HepG2 (cell line): Measurements from ENCODE around the gene METTL16. TPM values are rescaled to one million over a fixed set of nuclear protein-coding genes. Genes with fewer than 3 reads are reported as not detected.

Experiments
- DMTF1 ChIP-seq: sonication (generic); formaldehyde crosslinking; IDR thresholded peaks from 2 replicates; pipeline ENCODE4 v1.4.0; 2020; ENCODE audit warnings: mild to moderate bottlenecking, missing genetic modification reagents
- DNMT3B ChIP-seq: conservative IDR thresholded peaks from 2 replicates; pipeline ENCODE4 v1.6.1; 2016; ENCODE audit warnings: missing biosample characterization, control low read depth
- EED ChIP-seq: sonication (generic); formaldehyde crosslinking; IDR thresholded peaks from 2 replicates; pipeline ENCODE4 v1.5.0; 2020; ENCODE audit warnings: mild to moderate bottlenecking, missing genetic modification reagents
- ERF ChIP-seq: IDR thresholded peaks from 2 replicates; pipeline ENCODE4 v1.6.1; 2018; ENCODE audit warnings: missing biosample characterization, missing genetic modification reagents
- GATAD2A ChIP-seq: IDR thresholded peaks from 2 replicates; pipeline ENCODE4 v1.6.1; 2016
- HIVEP1 ChIP-seq: sonication (generic); formaldehyde crosslinking; IDR thresholded peaks from 2 replicates; pipeline ENCODE4 v1.4.0; 2020; ENCODE audit warnings: mild to moderate bottlenecking, missing genetic modification reagents
- HNRNPH1 ChIP-seq: fragments of 200-400 bp; formaldehyde crosslinking; optimal IDR thresholded peaks from 2 replicates; pipeline ENCODE3; 2017; ENCODE audit warnings: mild to moderate bottlenecking, low read depth, low read length
- KAT8 ChIP-seq: IDR thresholded peaks from 2 replicates; pipeline ENCODE4 v1.6.1; 2016; ENCODE audit warnings: missing genetic modification reagents, missing compliant biosample characterization
- NR2C2 ChIP-seq: sonication (generic); formaldehyde crosslinking; IDR thresholded peaks from 2 replicates; pipeline ENCODE4 v1.4.0; 2020; ENCODE audit warnings: missing genetic modification reagents, mild to moderate bottlenecking, moderate library complexity, borderline replicate concordance
- PHF8 ChIP-seq: sonication (generic); formaldehyde crosslinking; IDR thresholded peaks from 2 replicates; pipeline ENCODE4 v1.5.0; 2020; ENCODE audit warnings: missing genetic modification reagents
- RBFOX2 ChIP-seq: fragments of 200-400 bp; formaldehyde crosslinking; IDR thresholded peaks from 2 replicates; pipeline ENCODE4 v1.6.1; 2017; ENCODE audit warnings: low read depth, mild to moderate bottlenecking, low read length
- SAP130 ChIP-seq: IDR thresholded peaks from 2 replicates; pipeline ENCODE4 v1.6.1; 2016; ENCODE audit warnings: low read depth
- SNAPC5 ChIP-seq: sonication (generic); formaldehyde crosslinking; IDR thresholded peaks from 2 replicates; pipeline ENCODE4 v1.8.1; 2023; ENCODE audit warnings: mild to moderate bottlenecking, missing genetic modification reagents, borderline replicate concordance
- TARDBP ChIP-seq: sonication (generic); formaldehyde crosslinking; IDR thresholded peaks from 2 replicates; pipeline ENCODE4 v1.8.0; 2022; ENCODE audit warnings: mild to moderate bottlenecking, missing genetic modification reagents
- THAP11 ChIP-seq: IDR thresholded peaks from 2 replicates; pipeline ENCODE4 v1.6.1; 2016; ENCODE audit warnings: missing biosample characterization, missing genetic modification reagents
- THRA ChIP-seq: sonication (generic); formaldehyde crosslinking; IDR thresholded peaks from 2 replicates; pipeline ENCODE4 v1.4.0; 2020; ENCODE audit warnings: missing genetic modification reagents, borderline replicate concordance
- ZNF441 ChIP-seq: sonication (generic); formaldehyde crosslinking; IDR thresholded peaks from 2 replicates; pipeline ENCODE4 v1.7.0; 2021; ENCODE audit warnings: missing genetic modification reagents, borderline replicate concordance
- ZNF629 ChIP-seq: sonication (generic); formaldehyde crosslinking; conservative IDR thresholded peaks from 2 replicates; pipeline ENCODE4 v1.5.0; 2020; ENCODE audit warnings: missing genetic modification reagents
- ZNF639 ChIP-seq: conservative IDR thresholded peaks from 2 replicates; pipeline ENCODE4 v1.6.1; 2018; ENCODE audit warnings: missing genetic modification reagents
- ZSCAN25 ChIP-seq: sonication (generic); formaldehyde crosslinking; IDR thresholded peaks from 2 replicates; pipeline ENCODE4 v1.8.0; 2022; ENCODE audit warnings: mild to moderate bottlenecking, missing genetic modification reagents
- polyA plus RNA-seq, 8 experiments: library from polyadenylated mRNA; depleted of rRNA in 3 of 8; stranded (reverse) in 7 of 8; unstranded in 1 of 8; fragments of >200 nt; fragmentation: Illumina TruSeq in 4 of 8; extraction: Trizol in 4 of 8; gene quantifications; 2 replicates each; pipeline versions ENCODE4 v1.2.1 to v1.2.3, GENCODE V29; 2011 to 2016; ENCODE audit warnings: low read depth in 4 of 8, missing spikeins in 1 of 8, mixed read lengths in 1 of 8; ENCODE audit not compliant: insufficient read depth in 1 of 8
- total RNA-seq, 5 experiments: library from RNA; depleted of rRNA; stranded (reverse); fragments of >200 nt; fragmentation: Illumina TruSeq; extraction: Trizol; gene quantifications; 2 replicates each; pipeline ENCODE4 v1.2.3, GENCODE V29; 2016; ENCODE audit warnings: low read depth in 1 of 5
- TF ChIP-seq, protein P1 (sequence below): sonication (generic); formaldehyde crosslinking; IDR thresholded peaks from 2 replicates; pipeline ENCODE4 v1.4.0; 2020; ENCODE audit warnings: low read depth, missing genetic modification reagents

METTL16 gene
- total and polyA plus RNA-seq, 2 of the 13 experiments (the other 11 are each of a cell fraction or from before 2014, with no cell fraction given): 11.6 to 18.5 TPM

- TF ChIP-seq, protein P1, sequence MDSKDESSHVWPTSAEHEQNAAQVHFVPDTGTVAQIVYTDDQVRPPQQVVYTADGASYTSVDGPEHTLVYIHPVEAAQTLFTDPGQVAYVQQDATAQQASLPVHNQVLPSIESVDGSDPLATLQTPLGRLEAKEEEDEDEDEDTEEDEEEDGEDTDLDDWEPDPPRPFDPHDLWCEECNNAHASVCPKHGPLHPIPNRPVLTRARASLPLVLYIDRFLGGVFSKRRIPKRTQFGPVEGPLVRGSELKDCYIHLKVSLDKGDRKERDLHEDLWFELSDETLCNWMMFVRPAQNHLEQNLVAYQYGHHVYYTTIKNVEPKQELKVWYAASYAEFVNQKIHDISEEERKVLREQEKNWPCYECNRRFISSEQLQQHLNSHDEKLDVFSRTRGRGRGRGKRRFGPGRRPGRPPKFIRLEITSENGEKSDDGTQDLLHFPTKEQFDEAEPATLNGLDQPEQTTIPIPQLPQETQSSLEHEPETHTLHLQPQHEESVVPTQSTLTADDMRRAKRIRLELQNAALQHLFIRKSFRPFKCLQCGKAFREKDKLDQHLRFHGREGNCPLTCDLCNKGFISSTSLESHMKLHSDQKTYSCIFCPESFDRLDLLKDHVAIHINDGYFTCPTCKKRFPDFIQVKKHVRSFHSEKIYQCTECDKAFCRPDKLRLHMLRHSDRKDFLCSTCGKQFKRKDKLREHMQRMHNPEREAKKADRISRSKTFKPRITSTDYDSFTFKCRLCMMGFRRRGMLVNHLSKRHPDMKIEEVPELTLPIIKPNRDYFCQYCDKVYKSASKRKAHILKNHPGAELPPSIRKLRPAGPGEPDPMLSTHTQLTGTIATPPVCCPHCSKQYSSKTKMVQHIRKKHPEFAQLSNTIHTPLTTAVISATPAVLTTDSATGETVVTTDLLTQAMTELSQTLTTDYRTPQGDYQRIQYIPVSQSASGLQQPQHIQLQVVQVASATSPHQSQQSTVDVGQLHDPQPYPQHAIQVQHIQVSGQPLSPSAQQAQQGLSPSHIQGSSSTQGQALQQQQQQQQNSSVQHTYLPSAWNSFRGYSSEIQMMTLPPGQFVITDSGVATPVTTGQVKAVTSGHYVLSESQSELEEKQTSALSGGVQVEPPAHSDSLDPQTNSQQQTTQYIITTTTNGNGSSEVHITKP (CRISPR knock-in tag): peak; percentile 53; the same call in 1 of the 2 replicates
- TF ChIP-seq SNAPC5 (CRISPR knock-in tag) (no peak), TARDBP (CRISPR knock-in tag) (peak; percentile 45; the same call in 1 of the 2 replicates), HNRNPH1 (no peak), ZNF639 (CRISPR knock-in tag) (0 out of 2 replicates have a peak, but pooled peaks have one; percentile 51), THRA (CRISPR knock-in tag) (peak; percentile 58; the same call in 1 of the 2 replicates), ZNF629 (0 out of 2 replicates have a peak, but pooled peaks have one; percentile 13), GATAD2A (CRISPR knock-in tag) (peak; percentile 41), KAT8 (CRISPR knock-in tag) (peak; percentile 24; the same call in 1 of the 2 replicates), RBFOX2 (peak; percentile 62), PHF8 (CRISPR knock-in tag) (0 out of 2 replicates have a peak, but pooled peaks have one; percentile 28), ZSCAN25 (CRISPR knock-in tag) (no peak), SAP130 (CRISPR knock-in tag) (peak; percentile 96), DNMT3B (CRISPR knock-in tag) (no peak), ERF (CRISPR knock-in tag) (peak; percentile 47; the same call in 1 of the 2 replicates), NR2C2 (peak; percentile 27; the same call in 1 of the 2 replicates), THAP11 (peak; percentile 65; the same call in 1 of the 2 replicates), HIVEP1 (CRISPR knock-in tag) (peak; percentile 78), DMTF1 (no peak), ZNF441 (CRISPR knock-in tag) (peak; percentile 83; the same call in 1 of the 2 replicates), EED (CRISPR knock-in tag) (0 out of 2 replicates have a peak, but pooled peaks have one; percentile 14)
These were observed 115.0 kb downstream of the METTL16 start (continued) for GRCh38 chr17:2396568-2397246.
